ENCODE data around the gene IRF8.
"Not testable (repeated sequence)": the region's sequence is repeated elsewhere in the genome, so short reads cannot be mapped to it uniquely, and the experiment has no call there.

Gene IRF8, protein sequence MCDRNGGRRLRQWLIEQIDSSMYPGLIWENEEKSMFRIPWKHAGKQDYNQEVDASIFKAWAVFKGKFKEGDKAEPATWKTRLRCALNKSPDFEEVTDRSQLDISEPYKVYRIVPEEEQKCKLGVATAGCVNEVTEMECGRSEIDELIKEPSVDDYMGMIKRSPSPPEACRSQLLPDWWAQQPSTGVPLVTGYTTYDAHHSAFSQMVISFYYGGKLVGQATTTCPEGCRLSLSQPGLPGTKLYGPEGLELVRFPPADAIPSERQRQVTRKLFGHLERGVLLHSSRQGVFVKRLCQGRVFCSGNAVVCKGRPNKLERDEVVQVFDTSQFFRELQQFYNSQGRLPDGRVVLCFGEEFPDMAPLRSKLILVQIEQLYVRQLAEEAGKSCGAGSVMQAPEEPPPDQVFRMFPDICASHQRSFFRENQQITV

DNA sequence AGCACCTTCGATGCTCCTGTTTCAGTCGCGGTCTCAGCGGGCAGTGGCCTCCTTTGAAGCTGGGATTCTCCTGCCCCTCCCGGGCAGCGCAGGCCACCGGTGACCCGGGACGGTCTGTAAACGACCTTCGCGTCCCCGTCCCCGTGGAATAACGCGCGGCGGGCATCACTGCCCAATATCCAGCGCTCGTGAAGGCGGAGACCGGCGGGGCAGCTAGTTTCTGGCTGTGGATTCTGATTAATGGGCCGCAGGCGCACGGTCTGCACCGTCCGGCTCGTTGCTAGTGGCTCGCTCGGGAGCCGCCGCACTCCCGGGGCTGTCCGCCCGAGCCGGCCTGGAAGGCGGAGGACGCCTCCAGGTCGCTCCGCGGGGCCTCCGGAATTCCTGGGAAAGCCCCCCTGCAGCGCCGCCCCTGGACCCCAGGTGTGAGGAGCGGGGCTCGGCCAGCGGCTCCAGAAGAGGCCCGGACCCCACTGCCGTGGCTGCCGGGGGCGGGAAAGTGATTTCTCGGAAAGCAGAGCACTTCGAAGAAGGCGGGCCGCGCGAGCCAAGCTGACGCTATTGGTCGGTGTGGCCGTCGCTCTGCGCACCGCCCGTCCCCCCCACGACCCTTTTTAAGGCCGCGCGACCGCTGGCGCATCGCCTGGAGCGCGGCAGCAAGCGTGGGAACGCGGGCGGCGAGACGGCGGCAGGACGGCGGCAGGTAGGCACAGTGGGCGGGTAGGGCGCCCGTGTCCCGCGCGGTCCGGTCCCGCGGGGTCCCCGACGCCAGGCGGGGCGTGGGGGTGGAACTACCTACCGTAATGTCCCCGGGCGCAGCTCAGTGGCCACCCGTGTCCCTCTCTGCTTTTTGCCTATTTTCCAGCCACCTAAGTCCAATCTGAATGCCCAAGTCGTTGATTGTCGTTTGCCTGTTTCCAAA lies at the start of gene IRF8:
Gene IRF8, plus strand, starts transcription at position 642 of the 922 bp plus-strand sequence. CDS start 3,854 bp downstream, outside the sequence.
- DNase-seq: peak; percentile 71 to 79

DNA sequence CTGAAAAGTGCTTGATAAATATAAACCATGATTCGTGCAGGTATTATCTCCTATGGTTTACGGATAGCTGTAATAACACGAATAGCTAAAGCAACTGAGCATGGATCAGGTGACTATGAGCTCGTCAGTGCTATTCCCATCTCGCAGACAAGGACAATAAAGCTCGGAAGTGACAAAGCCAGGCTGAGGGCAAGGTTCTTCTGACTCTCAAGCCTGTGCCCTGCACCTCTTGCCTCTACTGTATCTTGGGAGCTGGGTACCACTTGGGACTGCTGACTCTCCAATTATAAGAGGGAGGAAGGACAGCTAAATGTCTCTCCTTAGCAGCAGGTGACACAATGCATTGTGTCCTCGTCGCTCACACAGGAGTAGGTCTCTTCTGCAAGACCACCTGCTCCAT lies 49.6 kb upstream of the IRF8 start:
- no peak for DNase-seq

DNA sequence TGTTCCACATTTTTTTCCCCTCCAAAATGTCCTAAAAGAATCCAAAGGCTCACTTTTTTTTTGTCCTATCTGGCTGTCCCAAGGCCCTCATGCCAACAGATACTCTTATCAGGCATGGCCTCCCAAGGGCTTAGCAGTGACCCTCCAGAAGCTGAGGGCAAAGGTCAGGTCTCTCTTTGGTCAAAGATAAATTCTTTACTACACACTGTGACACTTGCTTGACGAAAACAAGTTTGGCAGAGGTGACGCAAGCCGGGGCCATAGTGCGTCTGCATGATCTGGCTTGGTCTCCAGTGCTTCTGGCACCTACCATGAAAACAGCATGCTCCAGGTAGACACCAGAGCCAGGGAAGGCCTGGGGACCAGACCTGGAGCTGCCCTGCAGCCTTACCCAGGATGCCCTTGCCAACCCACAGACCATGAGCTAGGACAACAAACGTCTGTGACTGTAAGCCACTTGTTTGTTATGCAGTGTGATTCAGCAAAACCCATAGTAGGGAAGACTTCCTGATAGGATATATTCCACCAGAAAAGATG lies 48.5 kb upstream of the IRF8 start:
- DNase-seq: no peak

DNA sequence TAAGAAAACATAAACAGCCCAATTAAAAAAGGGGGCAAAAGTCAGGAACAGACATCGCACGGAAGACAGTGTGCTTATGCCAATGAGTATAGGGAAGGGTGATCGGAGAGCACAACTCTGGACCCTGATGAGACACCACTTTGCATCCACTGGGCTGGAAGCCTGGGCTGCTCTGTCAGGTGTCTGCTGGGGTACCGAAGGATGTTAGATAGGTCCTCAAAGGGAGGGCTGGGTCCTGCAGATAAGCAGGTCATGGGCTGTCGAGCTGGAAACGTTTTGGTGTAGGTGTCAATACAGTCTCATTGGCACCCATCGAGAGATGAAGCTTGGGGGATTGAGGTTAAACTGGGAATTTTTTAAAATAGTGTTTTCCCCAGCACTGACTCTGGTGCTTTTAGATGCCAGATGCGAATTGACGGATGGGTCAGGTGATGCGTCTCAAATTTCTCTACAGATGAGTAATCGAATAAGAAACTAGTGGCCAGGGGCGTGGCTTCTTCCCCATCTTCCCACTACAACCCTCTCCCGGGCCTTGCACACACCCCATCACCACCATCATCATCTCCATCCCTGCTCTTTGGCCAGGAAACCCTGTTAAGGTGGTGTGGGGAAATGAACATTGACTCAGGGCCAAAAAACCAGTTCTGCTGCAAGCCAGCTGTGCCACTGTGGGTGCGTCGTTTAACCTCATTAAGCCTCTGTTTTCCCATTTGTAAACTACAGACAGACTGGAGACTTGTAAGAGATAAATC lies 47.8 kb upstream of the IRF8 start:
- no peak for DNase-seq

DNA sequence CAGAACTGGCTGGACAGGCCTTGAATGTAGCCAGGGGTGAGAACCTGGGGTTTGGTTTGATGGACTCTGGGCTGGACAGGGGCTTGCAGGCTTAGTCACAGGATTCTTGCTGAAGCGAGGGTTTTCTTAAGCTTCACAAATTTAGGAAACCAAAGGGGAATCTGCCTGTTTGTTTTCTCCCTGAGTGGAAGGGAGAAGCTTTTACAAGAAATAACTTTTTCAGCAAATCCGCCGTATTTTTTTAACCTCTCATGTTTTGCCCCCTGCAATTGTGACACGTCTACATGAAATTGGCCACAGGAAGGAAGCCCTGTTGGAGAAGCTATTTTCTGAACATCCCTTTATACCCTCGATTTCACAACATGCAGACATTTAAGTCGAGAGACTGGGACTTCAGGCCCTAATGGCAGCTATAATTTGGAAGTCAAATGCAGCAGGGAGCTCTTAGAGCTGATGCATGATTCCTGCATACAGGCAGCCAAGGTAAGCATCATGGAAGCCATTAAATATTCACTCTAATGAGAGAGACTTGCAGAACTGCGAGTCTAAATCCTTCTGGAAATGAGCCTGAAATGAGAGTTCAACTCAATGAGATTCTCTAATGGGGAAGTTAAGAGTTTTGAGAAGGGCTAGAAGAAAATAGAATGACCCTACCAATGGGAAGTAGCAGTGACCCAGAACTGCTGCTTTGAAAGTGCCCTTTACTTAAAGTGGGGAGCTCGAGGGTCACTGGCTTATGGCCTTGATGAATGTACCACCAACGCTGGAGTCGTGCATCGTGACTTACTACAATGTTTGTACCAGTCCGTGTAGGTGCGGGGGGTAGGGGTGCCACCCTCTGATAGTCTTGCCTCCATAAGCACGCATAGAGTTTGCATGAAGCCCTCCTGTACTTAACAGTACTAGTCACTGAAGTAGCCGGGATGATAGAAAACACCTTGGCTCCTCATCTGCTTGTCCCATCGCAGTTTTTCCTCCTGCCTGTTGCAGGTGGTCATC lies 45.1 kb upstream of the IRF8 start:
- no peak for DNase-seq

DNA sequence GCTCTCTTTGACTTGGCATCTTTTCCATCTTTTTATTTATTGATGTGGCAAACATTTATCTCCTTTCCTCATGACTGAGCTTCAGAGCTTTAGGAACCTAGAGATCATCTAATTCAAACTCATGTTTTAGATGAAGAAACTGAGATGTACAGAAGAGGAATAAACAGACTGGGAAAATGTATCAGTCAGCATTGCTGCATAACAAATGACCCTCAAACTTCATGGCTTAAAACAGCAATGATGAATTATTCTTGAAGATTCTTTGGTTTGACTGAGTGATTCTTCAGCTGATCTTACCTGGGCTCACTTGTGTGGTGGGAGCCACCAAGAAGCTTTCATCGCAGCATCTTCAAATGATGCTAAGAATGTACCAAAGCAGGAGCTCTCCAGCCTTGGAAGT lies 44.0 kb upstream of the IRF8 start:
- DNase-seq: no peak

DNA sequence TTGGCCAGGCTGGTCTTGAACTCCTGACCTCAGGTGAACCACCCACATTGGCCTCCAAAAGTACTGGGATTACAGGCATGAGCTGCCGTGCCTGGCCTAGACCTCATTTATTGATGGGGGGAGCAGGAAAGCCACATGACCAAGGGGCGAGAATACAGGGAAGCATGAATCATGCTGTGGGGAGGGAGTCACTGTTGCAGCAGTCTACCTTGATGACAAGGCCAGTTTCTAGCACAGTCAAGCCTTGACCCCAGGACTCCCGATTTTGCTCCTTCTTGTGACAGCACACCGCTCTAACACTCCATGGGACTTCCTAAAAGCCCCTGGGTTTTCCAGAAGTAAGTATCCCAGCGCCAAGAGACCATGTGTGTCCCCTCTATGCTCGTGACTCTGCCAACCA lies 42.9 kb upstream of the IRF8 start:
- DNase-seq: no peak

DNA sequence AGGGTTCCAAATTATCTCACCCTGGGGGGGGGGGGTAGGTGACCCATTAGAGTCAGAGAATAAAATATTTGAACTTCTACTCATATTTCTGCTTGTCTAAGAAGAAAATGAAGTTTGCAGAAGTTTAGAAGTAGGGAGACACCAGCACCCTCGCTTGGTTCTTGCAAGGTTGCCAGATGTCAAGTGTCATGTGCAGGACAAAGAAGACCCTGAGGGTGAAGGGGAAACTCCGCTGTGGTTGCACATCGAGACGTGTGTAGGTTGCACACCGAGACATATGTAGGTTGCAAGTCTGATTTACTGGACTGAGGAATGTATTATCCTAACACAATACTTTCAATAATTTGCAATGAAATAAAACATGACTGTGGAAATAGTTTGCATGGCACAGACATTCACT lies 42.4 kb upstream of the IRF8 start:
- DNase-seq: no peak

DNA sequence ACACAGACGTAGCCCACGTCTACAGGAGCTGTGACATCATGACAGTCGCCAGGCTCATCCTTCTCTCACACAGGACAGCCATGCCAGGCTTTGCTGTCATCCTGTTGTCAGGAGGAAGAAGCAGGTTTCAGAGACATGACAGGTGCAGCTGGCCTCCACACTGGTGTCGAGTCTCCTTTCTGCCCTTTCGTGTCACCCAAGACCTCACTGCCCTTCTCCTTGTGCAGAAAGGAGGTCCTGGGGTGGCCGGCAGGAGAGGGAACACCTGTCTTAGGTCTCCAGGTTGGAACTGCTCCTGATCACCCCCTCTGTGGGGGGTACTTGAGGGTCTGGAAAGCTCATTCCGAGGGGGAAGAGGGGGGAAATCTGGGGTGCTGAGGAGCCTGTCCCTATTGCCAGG lies 41.6 kb upstream of the IRF8 start:
- no peak for DNase-seq

DNA sequence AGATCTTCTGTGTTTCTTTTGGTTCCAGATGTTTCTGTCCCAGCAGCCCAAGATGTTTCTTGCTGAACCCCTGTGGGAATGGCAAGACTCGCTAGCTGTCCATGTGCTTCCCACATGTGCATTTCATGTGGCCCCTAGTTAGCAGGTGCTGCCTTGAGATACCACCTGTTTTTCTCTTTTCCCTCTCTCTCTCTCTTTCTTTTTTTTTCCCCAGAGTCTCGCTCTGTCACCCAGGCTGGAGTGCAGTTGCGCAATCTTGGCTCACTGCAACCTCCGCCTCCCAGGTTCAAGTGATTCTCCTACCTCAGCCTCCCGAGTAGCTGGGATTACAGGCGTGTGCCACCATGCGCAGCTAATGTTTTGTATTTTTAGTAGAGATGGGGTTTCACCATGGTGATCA lies 40.4 kb upstream of the IRF8 start:
- not testable (repeated sequence) for DNase-seq

DNA sequence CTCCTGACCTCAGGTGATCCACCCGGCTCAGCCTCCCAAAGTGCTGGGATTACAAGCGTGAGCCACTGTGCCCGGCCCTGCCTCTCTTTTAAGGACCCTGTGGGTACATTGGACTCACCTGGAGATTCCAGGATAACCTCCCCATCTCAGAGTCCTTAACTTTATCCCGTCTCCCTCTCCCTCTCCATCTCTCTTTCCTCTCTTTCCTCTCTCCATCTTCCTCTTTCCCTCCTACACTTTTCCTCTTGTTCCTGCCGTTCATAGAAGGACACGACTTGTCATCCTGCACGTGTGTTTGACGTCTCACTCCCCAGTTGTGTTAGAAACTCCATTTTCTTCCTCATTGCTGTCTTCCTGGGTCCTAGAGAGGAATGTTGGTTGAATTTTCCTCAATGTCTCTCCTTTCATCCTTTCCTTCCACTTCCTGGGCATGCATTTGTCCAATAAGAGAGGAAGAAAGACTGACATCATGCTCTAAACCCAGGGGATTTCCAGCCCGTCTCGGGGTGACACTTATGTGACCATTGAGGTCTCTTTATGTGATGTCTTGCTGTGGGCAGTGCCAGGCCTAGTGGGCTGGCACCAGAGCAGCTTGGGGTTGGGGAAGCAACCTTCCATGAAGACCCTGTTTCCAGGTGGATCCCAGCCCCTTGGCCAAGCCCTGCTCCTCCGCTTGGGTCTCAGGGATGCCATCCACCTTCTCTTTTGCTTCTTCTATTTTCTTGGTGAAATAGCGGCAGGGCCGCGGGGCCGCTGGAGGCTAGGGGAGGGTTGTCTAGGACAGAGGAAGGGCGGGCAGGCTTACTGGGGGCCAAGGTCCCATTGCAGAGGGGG lies 39.8 kb upstream of the IRF8 start:
- no peak for DNase-seq

DNA sequence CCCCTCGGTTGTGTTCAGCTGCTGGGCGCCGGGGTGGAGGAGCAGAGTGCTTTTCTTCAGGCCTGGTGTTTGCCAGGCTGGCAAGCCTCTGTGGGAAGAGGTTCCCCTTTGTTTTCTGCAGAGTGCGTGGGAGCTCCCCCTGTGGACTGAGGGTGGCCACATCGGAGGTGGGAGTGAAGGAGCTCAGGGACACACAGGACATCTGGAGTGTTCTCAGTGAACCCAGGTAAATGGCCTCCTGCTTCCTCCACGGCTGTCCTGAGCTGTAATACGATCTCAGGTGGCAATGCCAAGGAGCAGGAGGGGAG lies 39.2 kb upstream of the IRF8 start:
- DNase-seq: no peak

DNA sequence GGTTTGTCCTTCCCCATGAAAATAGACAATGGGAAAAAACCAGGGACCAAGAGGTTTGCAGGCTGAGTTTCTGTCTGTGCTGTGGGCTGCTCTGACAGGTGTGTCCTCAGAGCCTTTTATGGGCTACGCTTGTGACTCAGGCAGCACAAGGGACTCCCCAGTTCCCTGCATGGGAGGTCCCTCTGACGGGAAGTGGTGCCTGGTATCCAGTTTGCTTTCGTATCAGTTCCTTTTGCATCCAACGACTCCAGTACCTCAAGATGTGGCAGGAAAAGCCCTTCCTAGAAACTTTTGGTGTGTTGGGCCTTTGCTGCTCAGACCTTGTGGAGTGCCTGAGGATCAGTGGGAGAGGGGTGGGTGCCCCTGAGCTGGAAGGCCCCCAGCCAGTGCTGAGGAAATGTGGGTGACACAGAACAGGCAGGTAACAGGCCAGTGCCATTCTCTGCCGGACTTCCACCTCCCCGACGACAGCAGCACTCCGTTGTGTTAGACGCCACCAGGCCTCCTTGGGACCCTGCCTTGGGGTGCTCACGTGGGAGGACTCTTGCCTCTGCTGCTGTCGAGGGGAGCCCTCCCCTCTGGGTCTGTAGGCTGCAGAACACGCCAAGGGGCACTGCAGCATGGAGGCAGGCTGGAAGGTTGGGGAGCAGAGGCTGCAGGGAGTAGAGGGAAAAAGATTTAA lies 38.4 kb upstream of the IRF8 start:
- DNase-seq: no peak

DNA sequence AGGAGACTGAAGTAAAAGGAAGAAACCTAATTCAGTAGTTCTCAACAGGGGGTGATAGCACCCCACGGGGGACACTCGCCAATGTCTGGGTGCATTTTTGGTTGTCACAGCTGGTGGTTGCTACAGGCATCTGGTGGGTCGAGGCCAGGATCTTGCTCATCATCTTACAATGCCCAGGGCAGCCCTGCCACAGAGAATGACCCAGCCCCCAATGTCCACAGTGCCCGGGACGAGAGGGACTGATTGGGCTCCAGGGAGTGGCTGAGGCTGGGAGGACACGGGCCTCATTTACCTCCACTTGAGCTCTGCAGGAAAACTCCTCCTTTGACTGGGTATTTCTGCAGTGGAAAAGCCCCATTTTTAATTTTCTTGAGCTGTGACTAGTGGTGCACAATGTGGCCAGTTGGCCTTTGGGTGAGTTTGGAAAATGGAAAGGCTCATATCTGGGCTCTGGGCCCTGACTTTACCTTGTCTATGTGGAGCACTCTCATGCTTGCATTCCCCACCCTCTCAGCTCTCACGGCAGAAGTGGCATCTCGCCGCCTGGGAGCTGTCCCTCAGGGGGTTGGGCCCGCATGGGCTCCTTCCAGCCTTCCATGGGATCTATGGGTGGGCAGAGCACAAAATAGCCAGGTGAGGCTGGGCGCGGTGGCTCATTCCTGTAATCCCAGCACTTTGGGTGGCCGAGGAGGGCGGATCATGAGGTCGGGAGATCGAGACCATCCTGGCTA lies 37.7 kb upstream of the IRF8 start:
- no peak for DNase-seq

DNA sequence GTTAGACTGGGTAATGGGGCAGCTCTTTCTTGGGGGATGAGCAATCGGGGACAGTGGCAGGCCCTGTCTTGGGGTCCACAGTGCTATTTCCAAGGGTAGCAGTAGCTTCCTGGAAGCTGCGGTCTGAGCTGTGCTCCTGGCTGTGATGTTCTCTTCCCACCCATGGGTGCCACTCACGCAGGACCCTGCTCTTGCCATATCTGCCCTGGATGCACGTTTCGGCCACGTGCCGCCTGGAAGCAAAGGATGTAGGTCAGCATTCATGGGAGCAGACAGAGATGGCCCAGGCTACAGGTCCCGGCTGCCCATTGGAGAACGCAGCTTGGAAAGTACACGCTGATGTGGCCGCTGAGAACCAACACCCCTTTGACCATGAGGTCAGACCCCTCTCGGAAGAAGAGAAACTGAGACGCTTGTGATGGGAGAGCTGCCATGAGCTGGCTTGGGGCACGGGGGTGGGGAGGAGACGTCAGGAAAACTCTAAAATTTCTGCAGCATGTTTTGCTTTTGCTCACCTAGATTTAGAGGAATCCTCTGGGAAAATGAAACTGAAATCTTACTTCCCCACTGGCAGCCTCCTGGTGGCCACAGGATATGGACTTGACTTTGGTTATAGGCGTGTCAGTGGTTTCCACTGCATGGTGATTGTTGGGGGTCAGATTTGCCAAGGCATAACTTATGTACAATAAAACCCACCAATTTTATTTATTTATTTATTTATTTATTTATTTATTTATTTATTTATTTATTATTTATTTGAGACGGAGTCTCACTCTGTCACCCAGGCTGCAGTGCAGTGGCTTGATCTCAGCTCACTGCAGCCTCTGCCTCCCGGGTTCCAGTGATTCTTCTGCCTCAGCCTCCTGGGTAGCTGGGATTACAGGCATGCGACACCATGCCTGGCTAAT lies 36.2 kb upstream of the IRF8 start:
- no peak for DNase-seq

DNA sequence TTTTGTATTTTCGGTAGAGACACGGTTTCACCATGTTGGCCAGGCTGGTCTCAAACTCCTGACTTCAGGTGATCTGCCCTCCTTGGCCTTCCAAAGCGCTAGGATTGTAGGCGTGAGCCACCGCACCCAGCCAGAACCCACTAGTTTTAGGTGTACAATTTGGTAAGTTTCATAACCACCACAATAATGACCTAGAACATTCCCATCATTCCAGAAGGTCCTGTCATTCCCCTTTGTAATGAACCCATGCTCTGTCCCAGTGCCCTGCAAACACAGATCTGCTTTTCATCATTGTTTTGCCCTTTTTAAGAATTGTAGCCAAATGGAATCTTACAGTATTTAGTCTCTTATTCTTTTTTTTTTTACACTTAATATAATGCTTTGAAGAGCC lies 35.6 kb upstream of the IRF8 start:
- DNase-seq: no peak

DNA sequence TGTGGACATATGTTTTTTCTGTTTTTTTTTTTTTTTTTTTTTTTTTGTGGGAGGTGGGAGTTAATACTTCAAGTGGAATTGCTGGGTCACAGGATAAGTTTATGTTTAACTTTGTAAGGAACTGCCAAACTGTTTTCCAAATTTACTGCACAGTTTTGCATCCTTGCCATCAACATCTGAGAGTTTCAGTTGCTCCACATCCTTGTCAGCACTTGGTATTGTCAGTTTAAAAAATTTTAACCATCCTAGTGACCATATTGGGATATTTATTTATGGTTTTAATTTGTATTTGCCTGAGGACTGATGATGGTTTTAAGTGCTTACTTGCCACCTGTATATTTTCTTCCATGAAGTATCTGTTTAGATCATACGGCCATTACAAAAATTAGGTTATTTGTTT lies 34.0 kb upstream of the IRF8 start:
- no peak for DNase-seq

DNA sequence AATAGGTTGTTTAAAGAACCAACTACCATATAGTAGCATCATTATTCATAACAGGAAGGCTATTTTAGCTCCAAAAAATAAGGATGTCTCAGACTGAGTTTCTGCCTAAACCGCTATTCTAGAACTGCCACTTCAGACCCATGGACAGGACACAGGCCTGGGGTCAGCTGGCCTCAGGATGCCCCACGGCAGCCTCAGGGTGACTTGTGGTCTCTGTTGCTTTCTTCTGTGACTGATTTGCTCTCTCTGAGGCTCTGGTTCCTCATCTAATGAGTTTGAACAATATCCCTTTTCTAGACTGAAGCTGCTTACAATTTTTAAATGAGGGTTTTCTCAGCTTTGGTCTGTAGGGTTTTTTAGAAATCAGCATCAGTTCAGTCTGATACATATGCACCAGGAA lies 31.8 kb upstream of the IRF8 start:
- DNase-seq: no peak

DNA sequence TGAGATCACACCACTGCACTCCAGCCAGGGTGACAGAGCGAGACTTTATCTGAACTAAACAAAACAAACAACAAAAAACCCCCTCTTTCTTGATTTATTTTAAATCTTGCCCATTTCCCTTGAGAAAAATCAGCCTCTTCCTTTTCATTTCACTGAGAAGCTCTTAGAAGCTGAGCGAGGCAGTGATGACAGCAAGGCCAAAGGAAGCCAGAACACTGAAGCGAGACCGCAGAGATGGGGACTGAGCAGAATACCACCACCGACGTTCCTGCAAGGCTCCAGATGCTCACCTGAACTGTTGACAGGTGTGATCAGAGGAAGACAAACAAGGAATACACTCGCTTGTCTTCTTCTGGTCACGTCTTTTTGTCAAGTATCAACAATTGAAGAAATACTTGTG lies 30.5 kb upstream of the IRF8 start:
- DNase-seq: no peak

All from activated CD4-positive, alpha-beta T cell treated with anti-CD3 and anti-CD28 coated beads, Interleukin-2, amount 50 U/mL, for 4 hours (primary cell).